Body of pancreas (tissue), 4 donors: Measurements from ENCODE around the gene DIRAS1. TPM values are rescaled to one million over a fixed set of nuclear protein-coding genes. Genes with fewer than 3 reads are reported as not detected.

ENCODE experiments used
- ATAC-seq: fragments of 150-250 bp; one replicate; pipeline ENCODE4 v1.9.1; 2016
- DNase-seq, 4 donors: peaks; one replicate each; pipeline ENCODE4 v3.0.0-alpha.2; 2019
- H3K27ac ChIP-seq, 4 donors: fragments of 200-600 bp; sonication (generic); 1 replicate in 3 of 4; 2 replicates in 1 of 4; pipeline versions ENCODE4 v1.5.1 to v1.6.1; 2016 to 2019; ENCODE audit warnings: mild to moderate bottlenecking in 1 of 4, mixed read lengths in 1 of 4, moderate library complexity in 1 of 4
- H3K27me3 ChIP-seq, 2 donors: fragments of 200-600 bp; sonication (generic); one replicate each; pipeline ENCODE4 v1.6.0; 2016; ENCODE audit warnings: mild to moderate bottlenecking in 1 of 2
- H3K36me3 ChIP-seq, 2 donors: fragments of 200-600 bp; sonication (generic); replicated peaks in 1 of 2; 2 replicates each; pipeline ENCODE4 v1.5.1; 2016; ENCODE audit warnings: low read depth in 2 of 2; ENCODE audit not compliant: insufficient read depth in 1 of 2
- H3K4me1 ChIP-seq: fragments of 200-600 bp; sonication (generic); one replicate; pipeline ENCODE4 v1.6.0; 2016
- H3K4me3 ChIP-seq, 2 donors: fragments of 200-600 bp; sonication (generic); 1 replicate in 1 of 2; 2 replicates in 1 of 2; pipeline ENCODE4 v1.5.1; 2016 to 2019
- H3K9me3 ChIP-seq, 3 donors: fragments of 200-600 bp; sonication (generic); 1 replicate in 2 of 3; 2 replicates in 1 of 3; pipeline ENCODE4 v1.5.1; 2016
- POLR2A ChIP-seq, 3 donors: fragments of 450-650 bp; IDR thresholded peaks; one replicate each; pipeline ENCODE4 v1.6.1; 2016; ENCODE audit warnings: antibody characterized with exemption in 3 of 3, mild to moderate bottlenecking in 2 of 3
- WGBS, 2 donors: methylation state at CpG; one replicate each; pipeline ENCODE4 v1.1.5; 2017; 5-methylcytosine and 5-hydroxymethylcytosine counted together
- intact Hi-C: fragments of 100-400 bp; cut with DNase I; formaldehyde crosslinking; loops from one replicate; pipeline ENCODE4 v1.15.1; 2023
- total RNA-seq, 2 donors: library from RNA; depleted of rRNA; stranded (reverse); fragments of >200 nt; gene quantifications; one replicate each; pipeline ENCODE4 v1.1.0, GENCODE V29; 2016
- TF ChIP-seq, protein P1 (sequence below), 7 experiments: fragments of 450-650 bp in 4 of 7; fragments of 200-600 bp in 3 of 7; sonication (generic) in 3 of 7; IDR thresholded peaks; one replicate each; pipeline ENCODE4 v1.5.1; 2016 to 2019; ENCODE audit warnings: antibody characterized with exemption in 7 of 7

DIRAS1 gene
- total RNA-seq, 2 donors from 2014 or later, result 0.78 to 4.9 TPM

DNA sequence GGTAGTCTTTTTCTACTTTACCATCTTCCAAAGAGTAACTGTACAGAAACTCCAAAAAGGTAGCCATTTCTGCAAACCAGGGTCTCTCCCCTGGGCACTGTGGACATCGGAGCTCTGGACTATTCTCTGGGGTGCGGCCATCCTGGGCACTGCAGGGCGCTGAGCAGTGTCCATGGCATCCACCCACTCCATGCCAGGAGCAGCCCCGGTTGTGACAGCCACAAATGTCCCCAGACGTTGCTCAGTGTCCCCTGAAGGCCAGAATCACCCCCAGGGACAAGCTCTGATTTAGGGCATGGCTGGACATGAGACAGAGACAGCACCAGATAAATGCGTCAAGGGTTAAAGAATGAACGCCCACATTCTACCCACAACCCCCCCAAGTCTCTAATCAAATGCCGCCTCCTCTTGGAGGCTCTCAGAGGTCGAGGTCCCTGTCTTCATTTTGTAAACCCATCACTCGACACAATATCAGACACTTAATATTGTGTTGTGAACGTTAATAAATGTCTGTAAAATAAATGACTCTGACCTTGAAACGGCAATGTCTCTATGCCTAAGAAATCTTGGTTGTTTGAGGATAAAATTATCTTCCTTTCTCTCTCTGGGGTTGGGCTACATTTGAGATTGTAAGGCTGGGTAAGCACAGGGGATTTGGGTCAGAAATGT lies 27.5 kb downstream of the DIRAS1 start:
- intact Hi-C loops, result no loop called here
- 38 to 39% methylated on average over 9 to 12 of the region's 12 CpGs for WGBS, 2 donors
- H3K9me3 ChIP-seq, result no peaks in the 10 kb centered on the region
- no peak for TF ChIP-seq POLR2A (IDR thresholded peaks at IDR 0.05)
- TF ChIP-seq, protein P1, sequence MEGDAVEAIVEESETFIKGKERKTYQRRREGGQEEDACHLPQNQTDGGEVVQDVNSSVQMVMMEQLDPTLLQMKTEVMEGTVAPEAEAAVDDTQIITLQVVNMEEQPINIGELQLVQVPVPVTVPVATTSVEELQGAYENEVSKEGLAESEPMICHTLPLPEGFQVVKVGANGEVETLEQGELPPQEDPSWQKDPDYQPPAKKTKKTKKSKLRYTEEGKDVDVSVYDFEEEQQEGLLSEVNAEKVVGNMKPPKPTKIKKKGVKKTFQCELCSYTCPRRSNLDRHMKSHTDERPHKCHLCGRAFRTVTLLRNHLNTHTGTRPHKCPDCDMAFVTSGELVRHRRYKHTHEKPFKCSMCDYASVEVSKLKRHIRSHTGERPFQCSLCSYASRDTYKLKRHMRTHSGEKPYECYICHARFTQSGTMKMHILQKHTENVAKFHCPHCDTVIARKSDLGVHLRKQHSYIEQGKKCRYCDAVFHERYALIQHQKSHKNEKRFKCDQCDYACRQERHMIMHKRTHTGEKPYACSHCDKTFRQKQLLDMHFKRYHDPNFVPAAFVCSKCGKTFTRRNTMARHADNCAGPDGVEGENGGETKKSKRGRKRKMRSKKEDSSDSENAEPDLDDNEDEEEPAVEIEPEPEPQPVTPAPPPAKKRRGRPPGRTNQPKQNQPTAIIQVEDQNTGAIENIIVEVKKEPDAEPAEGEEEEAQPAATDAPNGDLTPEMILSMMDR (IDR thresholded peaks at IDR 0.05), result no peak
- H3K4me3 ChIP-seq, result no peak overlapping the region
- DNase-seq (no peak), ATAC-seq (no peak)
- no peaks in the 10 kb centered on the region for H3K27me3 ChIP-seq
- H3K27ac ChIP-seq, result peak overlapping the region in 3 of 4 donors; percentile 21 to 83 (median 82)
- H3K36me3 ChIP-seq, result peaks cover 0 to 3% of the 10 kb centered on the region in 2 donors
- peaks cover 27% of the 10 kb centered on the region for H3K4me1 ChIP-seq

DNA sequence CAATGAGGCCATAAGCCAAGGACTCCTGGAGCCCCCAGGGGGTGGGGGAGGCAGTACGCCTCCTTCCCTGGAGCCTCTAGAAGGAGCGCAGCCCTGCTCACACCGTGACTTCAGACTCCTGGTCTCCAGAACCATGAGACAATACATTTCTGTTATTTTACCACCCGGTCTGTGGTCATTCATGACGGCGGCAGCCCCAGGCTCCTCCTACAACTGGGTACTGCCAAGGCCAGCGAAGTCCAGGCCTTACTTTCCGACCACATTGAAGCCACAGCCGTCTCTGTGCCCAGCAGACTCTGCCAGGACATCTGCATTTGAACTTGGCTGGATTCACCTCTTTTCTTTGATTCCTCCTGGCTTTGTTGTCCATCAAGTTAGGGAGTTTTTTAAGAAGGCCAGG lies 29.2 kb downstream of the DIRAS1 start:
- no peak for ATAC-seq
- DNase-seq, result no peak
- H3K27ac ChIP-seq, result no peak overlapping the region
- 74 to 80% methylated on average over 9 of the region's 9 CpGs for WGBS, 2 donors
- TF ChIP-seq, protein P1 (IDR thresholded peaks at IDR 0.05), result no peak
- no peak for TF ChIP-seq POLR2A (IDR thresholded peaks at IDR 0.05)
- H3K4me3 ChIP-seq, result no peak overlapping the region
- no peaks in the 10 kb centered on the region for H3K27me3 ChIP-seq
- no peaks in the 10 kb centered on the region for H3K9me3 ChIP-seq
- peaks cover 27% of the 10 kb centered on the region for H3K4me1 ChIP-seq
- intact Hi-C loops, result no loop called here
- H3K36me3 ChIP-seq, result peaks cover 0 to 3% of the 10 kb centered on the region in 2 donors

DNA sequence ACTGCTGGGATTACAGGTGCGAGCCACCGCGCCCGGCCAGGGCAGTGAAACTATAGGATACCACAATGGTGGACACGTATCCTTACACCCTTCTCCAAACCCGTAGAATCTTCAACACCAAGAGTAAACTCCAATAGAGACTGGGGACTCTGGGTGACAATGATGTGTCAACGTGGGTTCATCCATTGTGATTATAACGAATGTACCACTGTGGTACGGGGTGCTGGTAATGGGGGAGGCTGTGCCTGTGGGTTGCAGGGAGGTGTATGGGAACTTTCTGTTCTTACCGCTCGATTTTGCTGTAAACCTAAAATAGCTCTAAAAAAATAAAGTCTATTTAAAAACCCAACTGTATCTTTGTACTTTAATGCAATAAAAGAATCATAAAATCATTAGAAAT lies 30.3 kb downstream of the DIRAS1 start:
- 78 to 94% methylated on average over 5 to 11 of the region's 11 CpGs for WGBS, 2 donors
- H3K27ac ChIP-seq, result no peak overlapping the region
- H3K4me1 ChIP-seq, result peaks cover 26% of the 10 kb centered on the region
- H3K4me3 ChIP-seq, result no peak overlapping the region
- H3K36me3 ChIP-seq, result peaks cover 0 to 3% of the 10 kb centered on the region in 2 donors
- ATAC-seq, result no peak
- TF ChIP-seq POLR2A (IDR thresholded peaks at IDR 0.05), result no peak
- no peak for DNase-seq
- no peaks in the 10 kb centered on the region for H3K9me3 ChIP-seq
- H3K27me3 ChIP-seq, result no peaks in the 10 kb centered on the region
- intact Hi-C loops, result no loop called here

DNA sequence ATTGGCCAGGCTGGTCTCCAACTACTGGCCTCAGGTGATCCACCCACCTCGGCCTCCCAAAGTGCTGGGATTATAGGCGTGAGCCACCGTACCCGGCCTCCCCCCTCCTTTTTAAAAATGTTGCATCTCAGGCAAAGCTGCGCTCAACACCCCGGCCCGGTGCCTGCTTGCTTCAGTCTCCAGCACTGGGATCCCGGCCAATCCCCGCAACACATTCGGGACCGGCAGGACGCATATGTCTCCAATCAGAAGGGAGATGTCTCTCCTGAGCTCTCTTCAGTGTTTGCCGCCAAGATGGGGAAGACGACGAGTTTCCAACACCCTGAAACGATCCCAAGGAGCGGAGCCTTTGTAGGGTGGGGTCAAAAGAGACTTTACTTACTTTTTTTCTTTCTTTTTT lies 34.8 kb downstream of the DIRAS1 start:
- 85 to 87% methylated on average over 16 to 17 of the region's 17 CpGs for WGBS, 2 donors
- H3K27me3 ChIP-seq, result no peaks in the 10 kb centered on the region
- H3K9me3 ChIP-seq, result no peaks in the 10 kb centered on the region
- no peaks in the 10 kb centered on the region for H3K4me1 ChIP-seq
- ATAC-seq, result no peak
- H3K27ac ChIP-seq, result peak overlapping the region; percentile 39 to 85 (median 75)
- H3K36me3 ChIP-seq, result peaks cover 0 to 3% of the 10 kb centered on the region in 2 donors
- H3K4me3 ChIP-seq, result no peak overlapping the region
- no peak for DNase-seq
- intact Hi-C loops, result no loop called here
- TF ChIP-seq, protein P1 (IDR thresholded peaks at IDR 0.05), result no peak
- TF ChIP-seq POLR2A (IDR thresholded peaks at IDR 0.05), result no peak

DNA sequence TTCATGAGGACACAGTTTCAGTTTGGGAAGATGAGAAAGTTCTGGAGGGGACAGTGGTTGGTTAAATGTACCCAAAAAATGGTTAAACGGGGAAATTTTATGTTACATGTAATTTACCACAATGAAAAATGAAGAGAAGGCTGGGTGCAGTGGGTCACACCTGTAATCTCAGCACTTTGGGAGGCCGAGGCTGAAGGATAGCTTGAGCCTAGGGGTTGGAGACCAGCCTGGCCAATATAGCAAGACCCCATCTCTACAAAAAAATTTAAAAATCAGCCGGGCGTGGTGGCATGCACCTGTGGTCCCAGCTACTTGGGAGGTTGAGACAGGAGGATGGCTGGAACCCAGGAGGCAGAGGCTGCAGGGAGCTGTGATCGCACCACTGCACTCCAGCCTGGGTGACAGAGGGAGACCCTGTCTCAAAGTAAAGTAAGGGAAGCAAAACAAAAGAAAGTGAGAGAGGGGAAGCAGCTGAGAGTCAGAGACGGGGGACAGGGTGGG lies 35.9 kb downstream of the DIRAS1 start:
- 86 to 89% methylated on average over 6 of the region's 6 CpGs for WGBS, 2 donors
- Histone ChIP-seq H3K4me1 (no peaks in the 10 kb centered on the region), H3K9me3 (no peaks in the 10 kb centered on the region), H3K27ac (peak overlapping the region; percentile 32 to 85 (median 75)), H3K4me3 (no peak overlapping the region), H3K36me3 (no peaks in the 10 kb centered on the region), H3K27me3 (no peaks in the 10 kb centered on the region)
- intact Hi-C loops, result no loop called here
- DNase-seq (no peak), ATAC-seq (no peak)
- TF ChIP-seq, protein P1 (IDR thresholded peaks at IDR 0.05), result no peak
- TF ChIP-seq POLR2A (IDR thresholded peaks at IDR 0.05), result no peak
